ENCODE measurements around the gene PDE2A. TPM values are rescaled to one million over a fixed set of nuclear protein-coding genes. Genes with fewer than 3 reads are reported as not detected.

Gene PDE2A
- total and polyA plus RNA-seq, 2 donors (not counting 1 experiment from before 2014, with no cell fraction given) = 0.88 to 2.9 TPM

DNA sequence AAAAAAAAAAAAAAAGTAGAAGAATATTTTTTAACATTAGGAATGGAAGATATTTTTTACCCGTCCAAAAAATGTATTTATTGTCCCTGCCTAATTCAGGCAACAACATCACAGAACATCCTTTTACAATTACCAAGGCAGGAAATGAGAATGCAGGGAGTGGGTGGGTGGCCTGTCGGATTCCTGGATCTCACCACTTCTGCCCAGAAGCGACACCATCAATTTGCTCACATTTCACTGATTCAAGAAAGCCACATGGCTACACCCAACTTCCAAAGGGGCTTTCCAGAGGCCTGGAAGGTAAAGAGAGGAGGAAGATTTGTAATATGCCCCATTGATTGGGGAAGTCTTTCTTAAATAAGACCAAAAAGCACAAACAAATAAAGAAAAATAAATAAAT is 146.1 kb downstream of the PDE2A start:
- H3K4me1 Mint-ChIP-seq = no peaks in the 10 kb centered on the region

More for the DNA sequence above, 146.1 kb downstream of the PDE2A start:
- Mint-ChIP-seq H3K9me3 (ENCODE audit: insufficient read depth) (no peaks in the 10 kb centered on the region), H3K4me3 (no peak overlapping the region), H3K27ac (no peak overlapping the region), H3K27me3 (peaks cover 23% of the 10 kb centered on the region)
- Histone ChIP-seq H3K27me3 (replicated peaks in 1 of 4; ENCODE audit: control extremely low read depth in 1 of 4, control insufficient read depth in 3 of 4, insufficient read depth in 4 of 4, low read length in 3 of 4) (peaks cover 0 to 7% (median 0%) of the 10 kb centered on the region in 4 experiments), H4K20me1 (ENCODE audit: control insufficient read depth, insufficient read depth, low read length, poor library complexity, severe bottlenecking) (no peaks in the 10 kb centered on the region), H3K4me1 (ENCODE audit: control insufficient read depth in 2 of 2, insufficient read depth in 2 of 2, low read length in 2 of 2) (no peaks in the 10 kb centered on the region), H3K4me2 (replicated peaks; ENCODE audit: low read depth, low read length, poor library complexity, severe bottlenecking) (no peak overlapping the region), H2AFZ (ENCODE audit: insufficient read depth, low read depth, low read length, poor library complexity, severe bottlenecking) (no peak overlapping the region), H3K4me3 (ENCODE audit: control extremely low read depth in 1 of 5, extremely low read depth in 1 of 5, insufficient read depth in 1 of 5, low read depth in 2 of 5, low read length in 4 of 5) (no peak overlapping the region), H3K27ac (ENCODE audit: low read length in 2 of 2) (no peak overlapping the region), H3K9ac (ENCODE audit: low read length) (no peak overlapping the region), H3K9me3 (ENCODE audit: control extremely low read depth in 1 of 3, control insufficient read depth in 2 of 3, insufficient read depth in 1 of 3, low read length in 2 of 3) (no peaks in the 10 kb centered on the region), H3K36me3 (replicated peaks in 1 of 2; ENCODE audit: control extremely low read depth in 1 of 2, control insufficient read depth in 1 of 2, extremely low read depth in 1 of 2, insufficient read depth in 2 of 2, low read length in 1 of 2) (no peaks in the 10 kb centered on the region), H3K79me2 (ENCODE audit: control insufficient read depth, insufficient read depth, low read length) (no peaks in the 10 kb centered on the region)
- intact Hi-C loops (cut with micrococcal nuclease) = no loop called here
- ChIA-PET CTCF (no interaction called here), POLR2A (no interaction called here)
- TF ChIP-seq, protein P1, sequence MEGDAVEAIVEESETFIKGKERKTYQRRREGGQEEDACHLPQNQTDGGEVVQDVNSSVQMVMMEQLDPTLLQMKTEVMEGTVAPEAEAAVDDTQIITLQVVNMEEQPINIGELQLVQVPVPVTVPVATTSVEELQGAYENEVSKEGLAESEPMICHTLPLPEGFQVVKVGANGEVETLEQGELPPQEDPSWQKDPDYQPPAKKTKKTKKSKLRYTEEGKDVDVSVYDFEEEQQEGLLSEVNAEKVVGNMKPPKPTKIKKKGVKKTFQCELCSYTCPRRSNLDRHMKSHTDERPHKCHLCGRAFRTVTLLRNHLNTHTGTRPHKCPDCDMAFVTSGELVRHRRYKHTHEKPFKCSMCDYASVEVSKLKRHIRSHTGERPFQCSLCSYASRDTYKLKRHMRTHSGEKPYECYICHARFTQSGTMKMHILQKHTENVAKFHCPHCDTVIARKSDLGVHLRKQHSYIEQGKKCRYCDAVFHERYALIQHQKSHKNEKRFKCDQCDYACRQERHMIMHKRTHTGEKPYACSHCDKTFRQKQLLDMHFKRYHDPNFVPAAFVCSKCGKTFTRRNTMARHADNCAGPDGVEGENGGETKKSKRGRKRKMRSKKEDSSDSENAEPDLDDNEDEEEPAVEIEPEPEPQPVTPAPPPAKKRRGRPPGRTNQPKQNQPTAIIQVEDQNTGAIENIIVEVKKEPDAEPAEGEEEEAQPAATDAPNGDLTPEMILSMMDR (IDR thresholded peaks at IDR 0.05) = no peak
- no peak for TF ChIP-seq EZH2 (IDR thresholded peaks at IDR 0.05; ENCODE audit: borderline replicate concordance, insufficient read depth, low read depth, low read length, poor library complexity, severe bottlenecking)
- ATAC-seq (ENCODE audit: low read depth) = no peak
- DNase-seq = no peak
- no CpG with 5 or more reads among the region's 3 CpGs for WGBS (ENCODE audit: insufficient coverage)

Small RNA genes lying within 50 kb of the gene (small RNA-seq; reads per million reads assigned to genes)
- gene MIR139 (ENCODE audit: insufficient read length, low read depth, low replicate concordance) = 0.95 reads per million
- not detected for gene RNU7-105P (ENCODE audit: insufficient read length, low read depth, low replicate concordance)

Other genes with a start within 250 kb of the PDE2A start
- gene CLPB, start 239.9 kb downstream of the PDE2A start, total RNA-seq = 18.1 and 20.1 TPM in 2 replicates
- gene CLPB, start 239.9 kb downstream of the PDE2A start, polyA plus RNA-seq = 3.8 and 4.2 TPM in 2 replicates
- 233 and 242 TPM in 2 replicates for gene ARAP1, start 78.0 kb upstream of the PDE2A start, total RNA-seq
- 143 and 1,259 TPM in 2 replicates for gene ARAP1, start 78.0 kb upstream of the PDE2A start, polyA plus RNA-seq
- 29.4 and 39.2 TPM in 2 replicates for gene STARD10, start 119.6 kb upstream of the PDE2A start, total RNA-seq
- 37.5 and 47.8 TPM in 2 replicates for gene STARD10, start 119.6 kb upstream of the PDE2A start, polyA plus RNA-seq
- 212 and 228 TPM in 2 replicates for gene ATG16L2, start 140.0 kb upstream of the PDE2A start, total RNA-seq
- 350 and 378 TPM in 2 replicates for gene ATG16L2, start 140.0 kb upstream of the PDE2A start, polyA plus RNA-seq

Measured in B cell (primary cell).